Left lung (tissue), 14 donors: ENCODE results near the gene SRSF12. TPM values are rescaled to one million over a fixed set of nuclear protein-coding genes. Genes with fewer than 3 reads are reported as not detected.

Experiments
- ATAC-seq: fragments of 200-7000 bp; cut with Tn5 transposase; one replicate; pipeline ENCODE4 v1.9.1; 2020; ENCODE audit warnings: moderate library complexity
- DNase-seq, 4 donors: peaks; one replicate each; pipeline ENCODE4 v3.0.0-alpha.2; 2013 to 2020
- H3K27ac ChIP-seq, 2 donors: fragments of 200-600 bp; sonication (generic) in 1 of 2; one replicate each; pipeline versions ENCODE4 v1.5.0 to v1.8.0; 2020 to 2021
- H3K27me3 ChIP-seq, 2 donors: fragments of 200-600 bp; sonication (generic) in 1 of 2; one replicate each; pipeline versions ENCODE4 v1.5.0 to v1.8.0; 2020 to 2021
- H3K36me3 ChIP-seq, 2 donors: fragments of 200-600 bp; sonication (generic) in 1 of 2; one replicate each; pipeline versions ENCODE4 v1.5.0 to v1.8.0; 2020 to 2021
- H3K4me1 ChIP-seq, 2 donors: fragments of 200-600 bp; one replicate each; pipeline ENCODE4 v1.8.0; 2021
- H3K4me3 ChIP-seq, 2 donors: fragments of 200-600 bp; sonication (generic) in 1 of 2; one replicate each; pipeline versions ENCODE4 v1.5.0 to v1.8.0; 2020 to 2021; ENCODE audit warnings: mild to moderate bottlenecking in 1 of 2
- H3K9me3 ChIP-seq, 2 donors: fragments of 200-600 bp; sonication (generic) in 1 of 2; one replicate each; pipeline versions ENCODE4 v1.5.0 to v1.8.0; 2020 to 2021
- intact Hi-C, 2 donors: fragments of 100-400 bp; cut with DNase I; formaldehyde crosslinking; loops; one replicate each; pipeline versions ENCODE4 v1.11.2 to v1.14.2; 2022
- long read RNA-seq, 12 donors: library from polyadenylated mRNA in 2 of 12; unstranded in 2 of 12; transcript quantifications; one replicate each; pipeline ENCODE4 v2.0.0 and lab custom pipeline, GENCODE V29; 2019 to 2026
- polyA plus RNA-seq, 6 donors: library from polyadenylated mRNA; unstranded; fragments of 120-200 nt; gene quantifications; one replicate each; pipeline ENCODE4 v1.2.1, GENCODE V29; 2013; ENCODE audit not compliant: insufficient read length in 6 of 6
- total RNA-seq, 2 donors: library from RNA; stranded (reverse); fragmentation: NEBNext Ultra II Directional; extraction: Animal tissue kit (Norgen Biotek cat#: 25700); gene quantifications; one replicate each; pipeline ENCODE4 v1.2.1, GENCODE V29; 2021
- TF ChIP-seq, protein P1 (sequence below), 2 donors: fragments of 200-600 bp; sonication (generic) in 1 of 2; IDR thresholded peaks; one replicate each; pipeline versions ENCODE4 v1.5.0 to v1.8.0; 2021; ENCODE audit warnings: antibody characterized with exemption in 2 of 2
- donor health status: DM: no; HTN: yes; CAD: no.
- donor health status: DM: no; HTN: no; CAD: no.

Gene SRSF12
- under 1 TPM; 0.63 to 0.76 TPM for total RNA-seq
- polyA plus RNA-seq, result 10 to 100 TPM in 4 of 6 donors, 1 to 10 TPM in 2; 8.8 to 12.5 (median 10.4) TPM
- long read RNA-seq, donor 1, partial matches to known transcripts, result 0 of 1 reads
- long read RNA-seq, donor 1, other reads (novel, unspliced or antisense), result 0 of 1 reads
- long read RNA-seq, donor 2, partial matches to known transcripts, result 0 of 1 reads
- long read RNA-seq, donor 2, other reads (novel, unspliced or antisense), result 0 of 1 reads
- long read RNA-seq, donor 3, partial matches to known transcripts, result 0 of 1 reads
- long read RNA-seq, donor 3, other reads (novel, unspliced or antisense), result 0 of 1 reads
- long read RNA-seq, donor 4, result 0 reads
- long read RNA-seq, donor 5, partial matches to known transcripts, result 0 of 1 reads
- long read RNA-seq, donor 5, other reads (novel, unspliced or antisense), result 0 of 1 reads
- long read RNA-seq, donor 6, result 0 reads
- long read RNA-seq, donor 7, result 0 reads
- long read RNA-seq, donor 8, partial matches to known transcripts, result 0 of 9 reads
- long read RNA-seq, donor 8, other reads (novel, unspliced or antisense), result 8 of 9 reads
- long read RNA-seq, donor 9, result 0 reads
- long read RNA-seq, donor 10, result 0 reads
- long read RNA-seq, donor 11, partial matches to known transcripts, result 0 of 7 reads
- long read RNA-seq, donor 11, other reads (novel, unspliced or antisense), result 6 of 7 reads
- long read RNA-seq, donor 12, partial matches to known transcripts, result 0 of 1 reads
- long read RNA-seq, donor 12, other reads (novel, unspliced or antisense), result 0 of 1 reads

DNA sequence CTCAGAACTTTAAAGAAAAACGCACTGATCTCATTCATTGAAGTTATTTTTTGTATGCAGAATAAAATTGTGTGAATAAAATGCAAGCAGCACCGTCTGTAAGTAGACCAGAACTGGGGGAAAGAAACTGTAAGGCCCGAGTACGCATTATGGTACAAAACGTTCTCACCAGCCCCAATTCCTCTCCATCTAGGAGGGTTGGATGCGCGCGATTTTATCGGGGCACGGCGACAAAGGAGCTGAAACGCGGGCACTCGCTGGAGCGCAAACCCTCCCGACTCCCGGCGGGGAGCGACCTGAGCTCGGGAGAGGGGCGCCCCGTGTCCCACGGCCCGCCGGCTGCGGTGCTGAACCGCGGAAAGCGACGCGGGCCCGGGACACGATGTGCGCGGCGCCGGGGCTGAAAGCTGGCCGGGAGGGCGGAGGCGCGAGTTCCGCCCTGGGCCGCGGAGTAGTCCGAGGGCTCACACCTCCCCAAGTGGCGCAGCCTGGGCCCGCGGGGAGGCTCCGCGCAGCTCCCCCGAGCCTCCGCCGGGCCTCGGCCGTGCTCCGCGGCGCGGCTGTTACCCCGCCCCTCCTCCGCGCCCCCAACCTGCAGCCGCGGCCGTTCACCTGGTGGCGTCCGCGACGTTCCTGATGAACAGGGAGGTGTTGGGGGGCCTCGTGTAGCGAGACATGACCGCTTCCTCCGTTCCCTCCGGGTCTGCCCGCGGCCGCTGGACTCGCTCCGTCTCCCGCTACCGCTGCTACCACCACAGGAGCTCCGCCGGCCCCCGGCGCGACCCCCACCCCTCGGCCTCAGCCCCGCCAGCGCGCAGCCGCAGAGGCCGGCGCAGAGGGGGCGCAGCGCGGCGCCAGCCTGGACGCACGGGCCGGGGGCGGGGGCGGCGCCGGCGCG, at the start of gene SRSF12:
SRSF12 (minus strand) TSS at position 861 of the 898 bp plus-strand sequence; CDS start at position 677, 184 bp downstream.
- Histone ChIP-seq H3K4me3 (peak within 1 kb of the TSS; percentile 49 to 64), H3K4me1 (peaks cover 0 to 11% of the 10 kb centered on the region in 2 donors), H3K36me3 (no peaks in the 10 kb centered on the region), H3K27me3 (no peaks in the 10 kb centered on the region), H3K27ac (no peak within 1 kb of the TSS), H3K9me3 (no peaks in the 10 kb centered on the region)
- ATAC-seq (peak; percentile 93), DNase-seq (peak; percentile 50 to 93 (median 56))
- intact Hi-C loops, result no loop called here
- TF ChIP-seq, protein P1, sequence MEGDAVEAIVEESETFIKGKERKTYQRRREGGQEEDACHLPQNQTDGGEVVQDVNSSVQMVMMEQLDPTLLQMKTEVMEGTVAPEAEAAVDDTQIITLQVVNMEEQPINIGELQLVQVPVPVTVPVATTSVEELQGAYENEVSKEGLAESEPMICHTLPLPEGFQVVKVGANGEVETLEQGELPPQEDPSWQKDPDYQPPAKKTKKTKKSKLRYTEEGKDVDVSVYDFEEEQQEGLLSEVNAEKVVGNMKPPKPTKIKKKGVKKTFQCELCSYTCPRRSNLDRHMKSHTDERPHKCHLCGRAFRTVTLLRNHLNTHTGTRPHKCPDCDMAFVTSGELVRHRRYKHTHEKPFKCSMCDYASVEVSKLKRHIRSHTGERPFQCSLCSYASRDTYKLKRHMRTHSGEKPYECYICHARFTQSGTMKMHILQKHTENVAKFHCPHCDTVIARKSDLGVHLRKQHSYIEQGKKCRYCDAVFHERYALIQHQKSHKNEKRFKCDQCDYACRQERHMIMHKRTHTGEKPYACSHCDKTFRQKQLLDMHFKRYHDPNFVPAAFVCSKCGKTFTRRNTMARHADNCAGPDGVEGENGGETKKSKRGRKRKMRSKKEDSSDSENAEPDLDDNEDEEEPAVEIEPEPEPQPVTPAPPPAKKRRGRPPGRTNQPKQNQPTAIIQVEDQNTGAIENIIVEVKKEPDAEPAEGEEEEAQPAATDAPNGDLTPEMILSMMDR (IDR thresholded peaks at IDR 0.05), result no peak

DNA sequence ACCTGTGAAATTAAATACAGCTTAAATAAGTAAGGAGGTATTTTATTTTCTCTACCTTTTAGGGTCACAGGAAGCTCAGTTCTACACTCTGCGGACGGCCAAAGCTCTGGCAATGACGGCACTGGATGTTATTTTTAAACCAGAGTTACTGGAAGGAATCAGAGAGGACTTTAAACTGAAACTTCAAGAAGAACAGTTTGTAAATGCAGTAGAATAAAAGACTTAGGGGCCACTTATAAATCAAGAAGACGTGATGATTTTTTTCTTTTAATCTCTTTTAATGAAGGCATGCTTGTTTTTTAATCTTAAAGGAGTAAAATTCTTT, 44.1 kb upstream of the SRSF12 start:
- ATAC-seq (no peak), DNase-seq (no peak)
- intact Hi-C loops, result no loop called here
- TF ChIP-seq, protein P1 (IDR thresholded peaks at IDR 0.05), result no peak
- no peaks in the 10 kb centered on the region for H3K4me1 ChIP-seq
- H3K4me3 ChIP-seq, result no peak overlapping the region
- H3K9me3 ChIP-seq, result no peaks in the 10 kb centered on the region
- peak overlapping the region in 1 of 2 donors; percentile 29 for H3K27ac ChIP-seq
- no peaks in the 10 kb centered on the region for H3K27me3 ChIP-seq
- H3K36me3 ChIP-seq, result peaks cover 0 to 51% of the 10 kb centered on the region in 2 donors

DNA sequence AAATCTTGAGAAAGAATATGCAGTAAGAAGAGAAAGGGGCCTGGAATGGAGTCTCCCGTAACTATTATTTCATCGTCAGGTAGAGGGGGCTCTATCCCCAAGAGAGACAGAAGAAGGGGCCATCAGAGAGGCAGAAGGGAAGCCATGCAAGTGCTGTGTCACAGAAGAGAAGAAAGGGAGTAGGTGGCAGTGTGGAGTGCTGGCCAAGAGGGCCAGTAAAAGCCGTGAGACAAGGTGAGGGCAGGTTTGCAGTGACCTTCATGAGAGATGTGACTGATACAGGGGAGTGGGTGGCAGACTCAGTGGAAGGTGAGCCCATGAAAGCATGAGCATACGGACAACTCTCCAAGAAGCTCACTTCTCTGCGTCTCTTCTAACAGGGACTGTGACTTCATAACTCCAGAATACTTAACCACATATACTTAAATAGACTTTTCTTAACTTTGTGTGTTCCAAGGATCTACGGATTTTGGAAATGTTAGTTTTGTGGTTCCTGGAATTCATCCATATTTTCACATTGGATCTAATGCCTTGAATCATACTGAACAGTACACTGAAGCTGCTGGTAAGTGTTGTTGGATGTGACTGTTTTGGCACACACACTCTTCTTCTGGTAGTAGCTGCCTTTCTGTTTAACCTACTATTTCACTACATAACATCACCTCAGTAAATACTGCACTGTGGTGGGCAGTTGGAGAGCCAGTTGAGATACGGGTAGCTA, 43.6 kb upstream of the SRSF12 start:
- no peaks in the 10 kb centered on the region for H3K4me1 ChIP-seq
- H3K9me3 ChIP-seq, result no peaks in the 10 kb centered on the region
- peak overlapping the region in 1 of 2 donors; percentile 29 for H3K27ac ChIP-seq
- peaks cover 0 to 51% of the 10 kb centered on the region in 2 donors for H3K36me3 ChIP-seq
- DNase-seq (no peak), ATAC-seq (peak; percentile 41)
- TF ChIP-seq, protein P1 (IDR thresholded peaks at IDR 0.05), result no peak
- intact Hi-C loops, result no loop called here
- no peak overlapping the region for H3K4me3 ChIP-seq
- no peaks in the 10 kb centered on the region for H3K27me3 ChIP-seq

DNA sequence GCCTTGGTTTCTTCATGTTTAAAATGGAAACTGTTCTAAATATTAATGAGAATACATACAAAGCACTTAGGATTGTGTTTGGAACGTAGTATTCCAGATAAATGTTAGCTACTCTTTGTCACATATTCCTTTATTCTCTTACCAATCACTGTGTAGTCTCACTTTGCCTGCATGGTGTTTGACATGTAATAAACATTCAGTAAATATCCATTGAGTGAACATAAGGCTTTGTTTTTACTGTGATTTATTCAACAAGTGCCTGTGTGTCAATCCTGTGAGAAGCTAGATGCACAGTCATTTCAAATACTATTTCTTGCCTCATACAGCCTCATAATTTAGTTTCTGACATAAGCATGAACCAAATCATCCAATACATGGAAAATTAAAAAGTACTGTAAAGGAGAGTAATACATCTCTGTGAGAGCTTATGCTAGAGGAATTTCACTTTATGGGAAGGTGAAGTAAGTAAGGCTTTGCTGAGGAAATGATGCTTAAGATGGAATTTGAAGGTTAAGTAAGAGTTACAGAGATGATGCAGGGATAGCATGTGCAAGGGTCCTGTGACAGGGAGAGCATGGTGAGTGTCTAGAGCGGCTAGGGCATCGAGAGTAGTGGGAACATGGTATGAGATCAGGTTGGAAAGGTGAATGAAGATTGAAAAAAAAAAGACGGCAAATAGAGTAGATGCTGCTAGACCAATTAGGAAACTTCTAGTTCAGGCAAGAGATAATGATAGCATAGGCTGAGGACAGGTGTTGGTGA, 42.6 kb upstream of the SRSF12 start:
- no peak for ATAC-seq
- TF ChIP-seq, protein P1 (IDR thresholded peaks at IDR 0.05), result no peak
- peaks cover 0 to 46% of the 10 kb centered on the region in 2 donors for H3K36me3 ChIP-seq
- H3K9me3 ChIP-seq, result no peaks in the 10 kb centered on the region
- intact Hi-C loops, result no loop called here
- H3K27me3 ChIP-seq, result no peaks in the 10 kb centered on the region
- no peaks in the 10 kb centered on the region for H3K4me1 ChIP-seq
- H3K4me3 ChIP-seq, result no peak overlapping the region
- no peak for DNase-seq
- no peak overlapping the region for H3K27ac ChIP-seq
